Gastroesophageal sphincter (tissue), 4 donors: ENCODE data around the gene PPP2R5B. TPM values are rescaled to one million over a fixed set of nuclear protein-coding genes. Genes with fewer than 3 reads are reported as not detected.

Experiments
- ATAC-seq: fragments of 150-250 bp; one replicate; pipeline ENCODE4 v1.9.1; 2016; ENCODE audit warnings: mild to moderate bottlenecking, moderate library complexity
- H3K27ac ChIP-seq, 4 donors: fragments of 200-600 bp; sonication (generic) in 3 of 4; 1 replicate in 3 of 4; 2 replicates in 1 of 4; pipeline ENCODE4 v1.5.1; 2016 to 2019
- H3K27me3 ChIP-seq: fragments of 200-600 bp; sonication (generic); one replicate; pipeline ENCODE4 v1.5.1; 2019
- H3K36me3 ChIP-seq, 2 donors: fragments of 200-600 bp; sonication (generic); one replicate each; pipeline ENCODE4 v1.5.1; 2019; ENCODE audit warnings: control low read depth in 1 of 2
- H3K4me1 ChIP-seq, 3 donors: fragments of 200-600 bp; sonication (generic); 1 replicate in 2 of 3; 2 replicates in 1 of 3; pipeline ENCODE4 v1.5.1; 2016 to 2019; ENCODE audit warnings: control low read depth in 2 of 3
- H3K4me3 ChIP-seq, 2 donors: fragments of 200-600 bp; sonication (generic); one replicate each; pipeline ENCODE4 v1.5.1; 2019; ENCODE audit warnings: mild to moderate bottlenecking in 1 of 2, moderate library complexity in 1 of 2
- H3K9me3 ChIP-seq, 3 donors: fragments of 200-600 bp; sonication (generic); one replicate each; pipeline ENCODE4 v1.5.1; 2017 to 2019; ENCODE audit warnings: control low read depth in 2 of 3
- EP300 ChIP-seq: sonication (generic); formaldehyde crosslinking; IDR thresholded peaks from one replicate; pipeline ENCODE4 v1.6.1; 2017; ENCODE audit warnings: antibody characterized with exemption, mild to moderate bottlenecking
- POLR2A ChIP-seq, 2 donors: fragments of 450-650 bp; IDR thresholded peaks; one replicate each; pipeline ENCODE4 v1.6.1; 2017; ENCODE audit warnings: antibody characterized with exemption in 2 of 2, mild to moderate bottlenecking in 2 of 2, moderate library complexity in 1 of 2
- POLR2AphosphoS5 ChIP-seq: sonication (generic); formaldehyde crosslinking; IDR thresholded peaks from one replicate; pipeline ENCODE4 v1.6.1; 2017; ENCODE audit warnings: antibody characterized with exemption
- WGBS, 2 donors: methylation state at CpG; one replicate each; pipeline ENCODE4 v1.1.5; 2018; ENCODE audit warnings: low coverage in 1 of 2; 5-methylcytosine and 5-hydroxymethylcytosine counted together
- total RNA-seq, 4 donors: library from RNA; depleted of rRNA; stranded (reverse); fragments of >200 nt; gene quantifications; one replicate each; pipeline ENCODE4 v1.1.0, GENCODE V29; 2016
- TF ChIP-seq, protein P1 (sequence below), 4 experiments: fragments of 200-600 bp in 2 of 4; fragments of 450-650 bp in 2 of 4; sonication (generic) in 1 of 4; IDR thresholded peaks; one replicate each; pipeline ENCODE4 v1.5.1; 2017 to 2019; ENCODE audit warnings: antibody characterized with exemption in 4 of 4, mild to moderate bottlenecking in 2 of 4, moderate library complexity in 2 of 4

PPP2R5B gene
- total RNA-seq, 4 donors from 2014 or later = 20.3 to 41.2 (median 27.0) TPM

DNA sequence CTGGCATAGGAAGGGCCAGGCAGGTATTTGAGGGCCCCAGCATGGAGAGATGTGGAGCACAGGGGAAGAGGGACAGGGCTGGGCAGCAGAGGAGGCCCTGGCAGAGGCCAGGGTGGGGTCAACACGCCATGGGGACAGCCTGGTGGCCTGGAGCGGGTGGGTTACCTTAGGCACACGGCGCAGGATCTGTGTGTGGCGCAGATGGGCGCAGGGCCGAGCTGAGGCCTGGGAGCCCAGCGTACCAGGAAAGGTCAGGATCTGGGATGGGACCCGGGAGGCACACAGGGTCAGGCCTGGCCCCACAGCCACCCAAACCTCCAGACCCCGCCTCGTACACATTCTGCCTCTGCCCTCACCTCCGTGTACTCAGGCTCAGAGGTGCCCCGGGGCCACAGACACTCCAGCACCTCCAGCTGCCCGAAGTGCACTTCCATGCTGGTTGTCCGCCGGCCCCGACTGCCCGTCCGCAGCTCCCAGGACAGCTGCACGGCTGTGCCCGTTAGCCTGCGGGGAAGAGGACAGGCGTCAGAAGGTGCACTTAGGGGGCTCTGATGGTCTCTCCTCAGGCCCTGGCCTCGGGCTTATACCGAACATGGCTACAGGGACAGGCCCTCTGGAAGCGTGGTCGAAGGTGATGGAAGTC is 13.9 kb upstream of the PPP2R5B start:
- H3K36me3 ChIP-seq = peaks cover 0 to 92% of the 10 kb centered on the region in 2 donors
- no peak overlapping the region for H3K4me3 ChIP-seq
- no peaks in the 10 kb centered on the region for H3K27me3 ChIP-seq
- TF ChIP-seq EP300 (no peak), POLR2A (IDR thresholded peaks at IDR 0.05) (no peak)
- TF ChIP-seq, protein P1, sequence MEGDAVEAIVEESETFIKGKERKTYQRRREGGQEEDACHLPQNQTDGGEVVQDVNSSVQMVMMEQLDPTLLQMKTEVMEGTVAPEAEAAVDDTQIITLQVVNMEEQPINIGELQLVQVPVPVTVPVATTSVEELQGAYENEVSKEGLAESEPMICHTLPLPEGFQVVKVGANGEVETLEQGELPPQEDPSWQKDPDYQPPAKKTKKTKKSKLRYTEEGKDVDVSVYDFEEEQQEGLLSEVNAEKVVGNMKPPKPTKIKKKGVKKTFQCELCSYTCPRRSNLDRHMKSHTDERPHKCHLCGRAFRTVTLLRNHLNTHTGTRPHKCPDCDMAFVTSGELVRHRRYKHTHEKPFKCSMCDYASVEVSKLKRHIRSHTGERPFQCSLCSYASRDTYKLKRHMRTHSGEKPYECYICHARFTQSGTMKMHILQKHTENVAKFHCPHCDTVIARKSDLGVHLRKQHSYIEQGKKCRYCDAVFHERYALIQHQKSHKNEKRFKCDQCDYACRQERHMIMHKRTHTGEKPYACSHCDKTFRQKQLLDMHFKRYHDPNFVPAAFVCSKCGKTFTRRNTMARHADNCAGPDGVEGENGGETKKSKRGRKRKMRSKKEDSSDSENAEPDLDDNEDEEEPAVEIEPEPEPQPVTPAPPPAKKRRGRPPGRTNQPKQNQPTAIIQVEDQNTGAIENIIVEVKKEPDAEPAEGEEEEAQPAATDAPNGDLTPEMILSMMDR (IDR thresholded peaks at IDR 0.05) = no peak
- ATAC-seq = no peak
- H3K27ac ChIP-seq = no peak overlapping the region
- H3K9me3 ChIP-seq = no peaks in the 10 kb centered on the region
- peaks cover under 1 to 14% (median 4%) of the 10 kb centered on the region in 3 donors for H3K4me1 ChIP-seq
- WGBS, 2 donors = 90% methylated on average over 2 of the region's 27 CpGs; no CpG with 5 or more reads in 1 of the 2 donors

DNA sequence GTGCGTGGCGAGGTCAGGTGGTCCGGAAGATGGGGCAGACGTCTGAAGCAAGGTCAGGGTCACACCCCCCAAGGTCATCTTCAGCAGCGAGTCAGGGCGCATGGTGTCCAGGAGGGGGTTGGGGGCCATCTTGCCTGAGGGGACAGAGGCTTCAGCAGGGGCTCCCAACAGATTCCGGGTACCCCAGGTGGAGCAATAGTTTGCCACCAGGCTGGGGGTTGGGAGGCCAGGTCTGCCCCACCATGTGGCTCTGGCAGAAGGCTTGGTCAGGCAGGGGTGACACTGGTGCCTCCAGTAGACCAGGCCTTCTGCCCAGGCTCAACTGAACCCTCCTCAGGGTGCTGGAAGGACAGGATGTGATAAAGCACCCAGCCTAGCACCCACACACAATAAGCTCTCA is 13.3 kb upstream of the PPP2R5B start:
- WGBS, 2 donors = 79% methylated on average over 4 of the region's 7 CpGs; no CpG with 5 or more reads in 1 of the 2 donors
- no peak for TF ChIP-seq POLR2A (IDR thresholded peaks at IDR 0.05)
- TF ChIP-seq, protein P1 (IDR thresholded peaks at IDR 0.05) = no peak
- no peak for TF ChIP-seq EP300
- TF ChIP-seq POLR2AphosphoS5 = no peak
- peaks cover 2 to 19% (median 10%) of the 10 kb centered on the region in 3 donors for H3K4me1 ChIP-seq
- no peak for ATAC-seq
- no peak overlapping the region for H3K4me3 ChIP-seq
- peaks cover 0 to 86% of the 10 kb centered on the region in 2 donors for H3K36me3 ChIP-seq
- no peaks in the 10 kb centered on the region for H3K27me3 ChIP-seq
- no peaks in the 10 kb centered on the region for H3K9me3 ChIP-seq
- no peak overlapping the region for H3K27ac ChIP-seq

DNA sequence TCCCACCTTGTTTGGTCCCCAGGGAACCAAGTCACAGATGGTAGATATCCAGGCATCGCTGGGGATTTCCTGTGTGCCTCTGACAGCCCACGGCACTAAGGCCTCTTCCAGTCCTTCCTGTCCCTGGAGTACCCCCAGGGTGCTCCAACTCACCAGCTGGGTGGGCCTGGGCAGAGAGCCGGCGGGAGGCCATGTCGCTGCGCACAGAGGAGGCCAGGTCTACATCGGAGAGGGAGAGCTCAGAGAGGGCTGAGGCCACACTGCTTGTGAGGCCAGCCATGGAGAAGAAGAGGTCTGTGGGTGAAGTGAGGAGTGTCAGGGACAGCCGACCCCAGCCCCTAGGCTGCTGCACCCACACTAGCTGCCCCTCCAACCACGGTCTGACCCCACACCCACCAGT is 12.8 kb upstream of the PPP2R5B start:
- H3K36me3 ChIP-seq = peaks cover 0 to 81% of the 10 kb centered on the region in 2 donors
- no peak overlapping the region for H3K4me3 ChIP-seq
- TF ChIP-seq EP300 (no peak), POLR2A (IDR thresholded peaks at IDR 0.05) (no peak), POLR2AphosphoS5 (no peak)
- TF ChIP-seq, protein P1 (IDR thresholded peaks at IDR 0.05) = no peak
- WGBS, 2 donors = 80% methylated on average over 1 of the region's 9 CpGs; no CpG with 5 or more reads in 1 of the 2 donors
- no peaks in the 10 kb centered on the region for H3K9me3 ChIP-seq
- H3K4me1 ChIP-seq = peaks cover 2 to 25% (median 11%) of the 10 kb centered on the region in 3 donors
- no peak overlapping the region for H3K27ac ChIP-seq
- no peak for ATAC-seq
- H3K27me3 ChIP-seq = no peaks in the 10 kb centered on the region

DNA sequence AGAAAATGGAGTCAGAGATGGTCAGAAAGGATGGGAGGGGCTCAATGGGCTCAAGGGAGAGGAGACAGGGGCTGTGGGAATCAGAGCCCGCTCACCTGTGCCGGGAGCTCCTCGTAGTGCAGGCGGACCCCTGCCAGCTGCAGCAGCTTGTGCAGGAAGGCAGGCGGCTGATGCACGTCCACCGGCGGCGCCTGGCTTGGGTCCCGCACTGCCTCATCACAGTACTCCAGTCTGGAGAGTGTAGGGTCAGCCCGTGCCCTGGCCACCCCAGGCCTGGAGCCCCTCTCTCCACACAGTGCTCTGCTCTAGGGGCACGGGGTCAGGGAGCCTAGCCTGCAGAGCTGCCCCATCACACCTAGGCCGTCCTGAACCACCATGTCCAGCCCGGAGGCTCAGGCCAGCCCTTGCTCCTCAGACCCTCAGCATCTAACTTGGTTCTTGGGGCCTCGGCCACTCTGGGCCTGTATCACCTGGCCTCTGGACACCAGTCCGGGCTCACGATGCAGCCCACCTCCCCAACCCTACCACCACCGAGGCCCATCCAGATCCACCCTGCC is 11.2 kb upstream of the PPP2R5B start:
- ATAC-seq = no peak
- TF ChIP-seq, protein P1 (IDR thresholded peaks at IDR 0.05) = no peak
- TF ChIP-seq POLR2A (IDR thresholded peaks at IDR 0.05) (no peak), POLR2AphosphoS5 (no peak), EP300 (no peak)
- H3K27me3 ChIP-seq = no peaks in the 10 kb centered on the region
- peaks cover 2 to 34% (median 16%) of the 10 kb centered on the region in 3 donors for H3K4me1 ChIP-seq
- H3K27ac ChIP-seq = no peak overlapping the region
- WGBS, 2 donors = 82 to 95% methylated on average over 4 to 9 of the region's 18 CpGs
- H3K36me3 ChIP-seq = peaks cover 0 to 65% of the 10 kb centered on the region in 2 donors
- H3K4me3 ChIP-seq = no peak overlapping the region
- no peaks in the 10 kb centered on the region for H3K9me3 ChIP-seq

DNA sequence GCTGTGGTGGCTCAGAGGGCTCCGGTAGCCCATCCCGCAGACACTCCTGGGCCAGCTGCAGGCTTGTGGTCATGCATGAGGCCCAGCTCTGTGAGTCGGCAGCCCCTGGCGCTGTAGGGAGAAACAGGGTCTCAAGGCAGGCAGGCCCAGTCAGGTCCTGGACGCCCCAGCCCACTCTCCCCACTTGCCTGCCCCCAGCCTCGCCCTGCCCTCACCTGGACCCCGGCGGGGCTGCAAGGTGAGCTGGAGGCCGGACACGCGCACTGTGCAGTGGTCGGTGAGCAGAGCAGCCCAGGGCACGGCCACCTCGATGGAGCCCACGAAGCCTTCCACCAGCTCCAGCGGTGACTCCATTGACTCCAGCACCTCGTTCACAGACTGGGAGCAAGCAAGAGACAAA is 10.4 kb upstream of the PPP2R5B start:
- H3K27ac ChIP-seq = no peak overlapping the region
- H3K36me3 ChIP-seq = peaks cover 0 to 56% of the 10 kb centered on the region in 2 donors
- H3K27me3 ChIP-seq = no peaks in the 10 kb centered on the region
- peaks cover 2 to 42% (median 19%) of the 10 kb centered on the region in 3 donors for H3K4me1 ChIP-seq
- no peaks in the 10 kb centered on the region for H3K9me3 ChIP-seq
- no peak for ATAC-seq
- 83% methylated on average over 2 of the region's 17 CpGs; no CpG with 5 or more reads in 1 of the 2 donors for WGBS, 2 donors
- no peak overlapping the region for H3K4me3 ChIP-seq
- no peak for TF ChIP-seq POLR2AphosphoS5
- TF ChIP-seq, protein P1 (IDR thresholded peaks at IDR 0.05) = no peak
- no peak for TF ChIP-seq EP300
- TF ChIP-seq POLR2A (IDR thresholded peaks at IDR 0.05) = no peak
